Activated CD4-positive, alpha-beta T cell treated with anti-CD3 and anti-CD28 coated beads for 48 hours (primary cell): ENCODE measurements around the gene IL20RB.
"Not testable (repeated sequence)": the region's sequence is repeated elsewhere in the genome, so short reads cannot be mapped to it uniquely, and the experiment has no call there.

Experiments used
- DNase-seq: peaks from one replicate; pipeline ENCODE4 v3.0.0-alpha.2; 2020

The IL20RB gene

GRCh38 chr3:136946978-136947377, 10.8 kb upstream of the IL20RB start:
- no peak for DNase-seq

GRCh38 chr3:136947477-136947876, 10.3 kb upstream of the IL20RB start:
- no peak for DNase-seq

GRCh38 chr3:136949146-136949545, 8.6 kb upstream of the IL20RB start:
- DNase-seq: no peak

GRCh38 chr3:136949708-136950107, 8.1 kb upstream of the IL20RB start:
- no peak for DNase-seq

- no peak for DNase-seq
These were observed 7.2 kb upstream of the IL20RB start for GRCh38 chr3:136950623-136951022.

- no peak for DNase-seq
These were observed 5.5 kb upstream of the IL20RB start for GRCh38 chr3:136952292-136952691.

- no peak for DNase-seq
These were observed 3.5 kb upstream of the IL20RB start for GRCh38 chr3:136954251-136954650.

- DNase-seq: no peak
These were observed 2.6 kb upstream of the IL20RB start for GRCh38 chr3:136954980-136955780.

GRCh38 chr3:136955813-136956212, 2.0 kb upstream of the IL20RB start:
- DNase-seq: no peak

GRCh38 chr3:136956971-136957370, 812 bp upstream of the IL20RB start:
- DNase-seq: no peak

- no peak for DNase-seq
These were observed 1.2 kb downstream of the IL20RB start for GRCh38 chr3:136958939-136959338.

GRCh38 chr3:136959599-136959998, 1.8 kb downstream of the IL20RB start:
- no peak for DNase-seq

- no peak for DNase-seq
These were observed 3.4 kb downstream of the IL20RB start for GRCh38 chr3:136960838-136961836.

GRCh38 chr3:136962927-136963326, 5.1 kb downstream of the IL20RB start:
- DNase-seq: no peak

- DNase-seq: not testable (repeated sequence)
These were observed 11.8 kb downstream of the IL20RB start for GRCh38 chr3:136969539-136969938.

- no peak for DNase-seq
These were observed 15.6 kb downstream of the IL20RB start for GRCh38 chr3:136973352-136973751.

- no peak for DNase-seq
These were observed 16.9 kb downstream of the IL20RB start for GRCh38 chr3:136974670-136975069.

- DNase-seq: no peak
These were observed 21.4 kb downstream of the IL20RB start for GRCh38 chr3:136979204-136979603.

- DNase-seq: no peak
These were observed 21.9 kb downstream of the IL20RB start for GRCh38 chr3:136979684-136980083.

GRCh38 chr3:136982033-136982432, 24.2 kb downstream of the IL20RB start:
- no peak for DNase-seq

GRCh38 chr3:136982520-136983138, 24.8 kb downstream of the IL20RB start:
- no peak for DNase-seq

- no peak for DNase-seq
These were observed 27.1 kb downstream of the IL20RB start for GRCh38 chr3:136984837-136985236.

GRCh38 chr3:136987398-136987980, 29.7 kb downstream of the IL20RB start:
- DNase-seq: not testable (repeated sequence)
